GM03348 (cell line): Measurements from ENCODE around the gene TNFRSF19.

ENCODE experiments used
- DNase-seq: peaks from one replicate; pipeline ENCODE4 v3.0.0; 2012; ENCODE audit warnings: low spot score

Gene TNFRSF19

DNA sequence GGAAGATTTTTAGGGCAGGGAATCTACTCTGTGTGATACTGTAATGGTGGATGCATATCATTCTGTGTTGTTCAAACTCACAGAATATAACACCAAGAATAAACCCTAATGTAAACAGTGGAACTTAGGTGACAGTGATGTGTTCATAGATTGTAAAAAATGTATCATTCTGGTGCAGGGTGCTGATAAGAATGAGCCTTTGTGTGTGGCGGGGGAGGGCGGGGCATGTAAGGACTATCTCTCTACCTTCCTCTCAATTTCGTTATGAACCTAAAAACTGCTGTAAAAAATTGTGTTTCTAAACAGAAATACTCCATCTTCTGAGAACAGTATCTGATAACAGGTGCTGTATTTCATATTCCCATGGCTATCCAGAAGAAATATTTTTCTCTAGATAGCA is 35.6 kb downstream of the TNFRSF19 start:
- no peak for DNase-seq

DNA sequence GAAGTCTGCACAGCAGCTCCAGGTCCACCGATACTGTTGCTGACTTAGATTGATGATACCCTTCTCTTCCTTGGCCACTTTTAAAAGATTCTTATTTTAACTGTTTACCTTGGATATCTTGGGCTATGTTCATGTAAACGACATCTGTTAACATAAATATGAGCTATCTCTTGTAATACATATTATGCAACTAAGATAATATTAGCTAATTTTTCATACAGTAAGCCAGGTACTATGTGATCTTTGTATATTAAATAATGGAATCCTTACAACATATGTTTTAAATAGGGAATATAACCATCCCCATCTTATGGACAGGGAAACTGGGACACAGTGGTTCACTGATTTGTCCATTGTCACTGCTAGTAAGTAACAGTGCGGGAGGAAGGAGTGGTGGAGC is 37.9 kb downstream of the TNFRSF19 start:
- DNase-seq = no peak

DNA sequence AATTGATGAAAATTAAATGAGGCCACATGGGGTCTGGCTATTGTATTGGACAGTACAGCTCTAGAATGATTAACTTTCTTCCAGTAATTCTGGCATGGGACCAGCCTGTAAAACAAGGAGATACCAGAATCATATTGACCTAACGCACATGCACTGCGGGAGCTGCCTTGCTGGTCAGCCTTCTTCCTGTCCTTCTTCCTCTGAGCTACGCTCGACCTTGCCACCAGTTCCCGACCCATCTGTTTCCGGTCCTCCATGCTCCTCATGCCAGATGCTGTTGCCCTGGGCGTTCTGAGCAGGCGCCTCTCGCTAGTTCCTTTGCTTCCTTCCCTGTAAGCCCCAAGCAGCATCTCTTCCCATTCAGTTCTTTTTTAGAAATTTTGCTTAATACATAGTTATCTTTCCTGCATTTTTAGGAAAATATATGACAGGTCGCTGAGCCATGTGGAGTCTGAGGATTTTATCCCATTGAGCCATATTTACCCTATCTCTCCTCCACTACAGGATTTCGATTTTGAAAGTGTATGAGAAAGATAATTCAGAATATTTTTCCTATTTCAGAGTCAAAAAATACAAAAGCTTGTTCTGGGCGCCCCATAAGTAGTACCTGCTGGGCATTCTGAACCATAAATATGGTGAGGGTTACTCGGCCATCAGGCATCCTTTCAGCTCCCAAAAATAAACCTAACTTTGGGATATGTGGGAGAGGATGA is 38.6 kb downstream of the TNFRSF19 start:
- peak; percentile 70 for DNase-seq

DNA sequence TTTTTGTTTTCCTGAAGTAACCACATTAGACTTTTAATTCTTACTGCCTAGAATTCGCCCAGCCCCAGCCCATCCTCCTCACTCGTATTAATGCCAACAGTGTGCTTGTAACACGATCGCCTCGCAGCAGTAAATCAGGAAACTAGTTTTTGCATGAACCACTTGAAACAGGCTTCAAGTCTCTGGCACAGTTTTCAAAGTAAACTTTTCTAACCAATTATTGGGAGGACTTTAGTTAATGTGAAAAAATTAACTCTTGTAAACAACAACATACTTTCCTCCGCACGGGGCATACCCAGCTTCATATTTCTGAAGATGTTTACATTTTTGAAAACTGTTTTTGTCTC is 39.2 kb downstream of the TNFRSF19 start:
- DNase-seq = peak; percentile 65

DNA sequence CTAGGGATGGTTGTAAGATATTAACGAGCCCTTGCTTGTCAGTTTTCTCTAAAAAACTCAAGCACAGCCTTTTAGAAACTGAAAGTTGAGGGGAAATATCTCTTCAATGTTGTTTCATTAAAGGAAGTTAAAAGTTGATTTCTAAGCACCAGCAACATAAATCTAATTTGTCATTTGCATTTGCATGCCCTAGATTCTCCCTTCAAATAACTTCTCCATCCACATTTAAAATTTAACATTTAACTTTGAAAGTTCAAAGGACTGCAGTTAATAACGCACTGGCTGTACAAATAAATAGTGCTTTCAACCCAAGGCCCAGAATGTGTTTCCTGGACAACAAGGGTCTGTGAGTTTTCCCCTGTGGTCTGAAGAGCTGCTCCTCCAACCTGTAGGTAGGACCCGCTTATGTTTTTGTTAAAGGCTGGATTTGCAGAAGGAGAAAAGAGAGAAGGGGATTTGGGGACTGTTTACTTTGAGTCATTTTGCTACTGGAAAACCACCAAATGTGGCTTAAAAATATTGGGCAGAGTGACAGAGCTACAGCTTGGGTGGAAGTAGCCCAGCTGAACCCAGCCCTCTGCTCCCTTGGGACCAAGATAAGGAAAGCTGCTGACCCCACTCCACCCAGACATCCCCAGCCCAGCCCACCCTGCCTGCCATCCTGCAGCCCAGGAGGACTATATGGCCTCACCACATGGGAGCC is 39.8 kb downstream of the TNFRSF19 start:
- DNase-seq = peak; percentile 24

DNA sequence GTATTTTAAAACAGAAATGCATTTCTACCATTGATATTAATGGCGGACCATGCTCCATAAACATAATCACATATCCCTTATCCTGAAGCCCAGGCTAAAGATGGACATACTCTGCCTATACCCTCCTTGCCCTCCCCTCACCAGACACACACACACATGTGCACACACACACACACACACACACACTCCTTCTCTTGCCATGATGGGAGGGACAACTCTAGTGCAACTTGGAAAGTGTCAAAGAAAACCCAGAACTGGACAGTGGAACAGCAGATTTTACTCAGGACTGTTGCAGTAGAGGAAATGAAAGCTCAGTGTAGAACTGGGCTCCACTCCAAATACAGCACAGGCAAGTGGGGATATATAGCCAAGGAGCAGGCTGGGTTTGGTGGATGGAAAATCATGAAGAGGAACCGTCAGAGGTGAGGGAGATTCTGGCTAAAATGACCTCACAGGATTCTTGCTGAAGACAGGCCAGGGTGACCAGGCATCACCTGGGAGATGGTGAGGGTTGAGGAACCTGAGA is 40.8 kb downstream of the TNFRSF19 start:
- DNase-seq = peak; percentile 9

DNA sequence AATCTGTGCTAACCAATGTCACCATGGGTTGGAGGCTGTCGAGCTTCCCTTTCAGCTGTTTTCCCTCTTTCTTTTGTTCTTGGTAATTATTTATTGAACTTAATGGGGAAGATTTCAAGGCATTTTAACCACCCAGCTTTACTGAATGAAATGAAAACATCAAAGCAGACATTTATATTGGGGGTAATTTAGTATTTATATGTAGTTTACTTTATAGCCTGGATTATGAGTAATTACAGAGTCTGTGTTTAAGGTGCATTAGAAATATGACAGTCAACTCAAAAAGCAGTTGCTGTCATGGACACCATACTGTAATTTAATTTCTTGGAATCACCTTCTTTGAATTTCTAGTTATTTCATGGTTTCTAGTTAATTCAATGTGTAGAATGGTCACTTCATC is 42.0 kb downstream of the TNFRSF19 start:
- no peak for DNase-seq

DNA sequence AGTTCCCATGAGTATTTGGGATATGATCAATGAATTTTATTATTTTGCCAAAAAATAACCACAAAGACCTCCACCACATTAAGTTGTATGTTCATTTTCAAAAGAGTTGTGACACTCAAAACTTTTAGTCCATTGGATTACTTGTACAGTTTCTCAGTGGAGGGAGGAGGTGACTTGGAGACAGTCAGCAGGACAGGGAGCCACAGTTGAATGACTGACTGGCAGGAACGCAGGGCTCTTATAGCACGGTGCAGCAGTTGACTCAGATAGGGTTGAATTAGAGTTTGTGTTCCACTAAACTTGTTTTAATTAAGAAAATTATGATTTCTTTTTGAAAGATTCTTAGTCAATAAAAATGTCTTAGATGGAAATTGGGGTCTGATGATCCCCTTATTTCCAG is 42.5 kb downstream of the TNFRSF19 start:
- no peak for DNase-seq

DNA sequence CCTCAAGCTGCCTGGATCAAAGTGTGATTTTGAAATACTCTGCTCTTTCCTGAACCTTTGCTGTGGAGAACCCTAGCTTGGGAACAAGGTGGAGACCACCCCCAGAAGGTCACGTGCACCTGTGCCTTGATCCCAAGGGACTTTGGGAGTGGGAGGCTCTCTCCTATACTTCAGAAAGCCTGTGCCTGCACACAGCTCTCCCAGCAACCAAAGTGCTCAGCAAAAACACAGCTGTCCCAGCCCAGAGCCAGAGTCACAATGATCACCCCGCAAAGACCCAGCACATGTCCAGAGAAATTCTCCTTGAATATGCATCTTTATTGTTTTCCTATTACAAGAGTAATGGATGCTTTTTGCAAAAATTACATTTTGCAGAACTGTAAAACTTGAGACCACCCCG is 43.4 kb downstream of the TNFRSF19 start:
- no peak for DNase-seq

DNA sequence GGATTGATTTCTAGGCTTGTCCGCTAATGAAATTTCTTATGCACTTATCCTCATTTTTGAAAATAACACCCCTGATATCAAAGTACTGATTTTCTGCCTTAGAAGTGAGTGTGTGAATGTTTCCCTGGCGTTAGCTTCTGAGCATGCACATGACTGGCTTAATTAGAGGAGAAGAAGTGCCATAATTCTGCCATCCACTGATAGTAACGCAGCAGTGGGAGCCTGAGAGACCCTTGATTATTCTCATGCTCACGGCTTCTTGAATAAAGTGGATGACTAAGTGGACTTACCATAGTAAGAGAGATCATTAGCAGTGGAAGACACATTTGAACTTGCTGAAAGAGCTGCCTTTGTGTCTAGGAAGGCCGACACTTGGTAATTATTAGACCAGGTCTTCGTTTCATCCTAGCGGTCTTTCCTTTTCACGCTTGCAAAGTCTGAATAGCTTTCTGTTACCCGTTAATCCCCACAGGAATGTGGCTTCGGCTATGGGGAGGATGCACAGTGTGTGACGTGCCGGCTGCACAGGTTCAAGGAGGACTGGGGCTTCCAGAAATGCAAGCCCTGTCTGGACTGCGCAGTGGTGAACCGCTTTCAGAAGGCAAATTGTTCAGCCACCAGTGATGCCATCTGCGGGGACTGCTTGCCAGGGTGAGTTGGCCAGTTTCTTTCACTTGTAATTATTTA is 45.3 kb downstream of the TNFRSF19 start:
- DNase-seq = no peak

DNA sequence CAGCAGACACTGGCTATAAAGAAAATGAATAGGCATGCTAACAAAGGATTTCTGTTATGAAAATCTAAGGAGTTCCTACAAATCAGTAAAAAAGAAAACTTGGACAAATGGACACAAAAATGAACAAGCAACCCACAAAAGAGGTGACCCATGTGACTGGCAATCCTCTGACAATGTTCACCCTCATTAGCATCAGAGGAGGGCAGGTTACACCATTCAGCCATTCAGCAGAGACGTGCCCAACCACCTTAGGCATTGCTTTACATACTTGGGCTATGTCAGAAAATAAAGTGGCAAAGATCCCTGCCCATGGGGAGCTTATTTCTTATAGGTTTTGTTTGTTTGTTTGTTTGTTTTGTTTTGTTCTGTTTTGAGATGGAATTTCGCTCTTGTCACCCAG is 46.0 kb downstream of the TNFRSF19 start:
- no peak for DNase-seq

DNA sequence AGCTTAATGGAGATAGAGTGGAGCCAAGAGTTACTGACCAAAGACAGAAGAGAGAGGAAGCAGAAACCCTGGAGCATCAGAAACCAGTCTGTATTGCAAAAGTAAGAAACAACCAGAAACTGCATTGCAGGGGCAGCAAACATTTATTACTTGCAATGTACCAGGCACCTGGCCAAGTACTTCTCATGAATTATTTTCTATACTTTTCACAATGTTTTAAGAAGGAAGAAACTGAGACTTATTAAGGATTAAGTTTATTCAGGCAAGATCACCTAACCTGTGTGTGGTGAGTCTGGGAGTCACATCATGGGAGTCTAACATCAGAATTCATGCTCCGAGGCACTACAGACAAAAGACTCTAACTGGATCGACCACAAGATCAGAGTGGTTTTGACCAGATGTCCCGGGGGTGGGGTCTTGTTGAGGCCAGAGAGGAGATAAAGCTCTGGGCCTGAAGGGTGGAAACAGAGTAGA is 47.4 kb downstream of the TNFRSF19 start:
- no peak for DNase-seq

DNA sequence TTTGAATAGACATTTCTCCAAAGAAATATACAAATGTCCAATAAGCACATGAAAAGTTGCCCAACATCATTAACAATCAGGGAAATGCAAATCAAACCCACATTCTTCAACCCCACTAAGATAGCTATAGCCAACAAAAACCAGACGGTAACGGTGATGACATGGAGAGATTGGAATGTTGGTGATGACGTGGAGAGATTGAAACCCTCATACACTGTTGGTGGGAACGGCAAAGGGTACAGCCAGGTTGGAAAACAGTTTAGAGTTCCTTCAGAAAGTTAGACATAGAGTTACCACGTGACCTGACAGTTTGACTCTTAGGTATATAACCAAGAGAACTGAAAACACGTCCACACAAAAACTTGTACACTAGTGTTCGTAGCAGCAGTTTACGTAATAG is 48.1 kb downstream of the TNFRSF19 start:
- peak; percentile 70 for DNase-seq

DNA sequence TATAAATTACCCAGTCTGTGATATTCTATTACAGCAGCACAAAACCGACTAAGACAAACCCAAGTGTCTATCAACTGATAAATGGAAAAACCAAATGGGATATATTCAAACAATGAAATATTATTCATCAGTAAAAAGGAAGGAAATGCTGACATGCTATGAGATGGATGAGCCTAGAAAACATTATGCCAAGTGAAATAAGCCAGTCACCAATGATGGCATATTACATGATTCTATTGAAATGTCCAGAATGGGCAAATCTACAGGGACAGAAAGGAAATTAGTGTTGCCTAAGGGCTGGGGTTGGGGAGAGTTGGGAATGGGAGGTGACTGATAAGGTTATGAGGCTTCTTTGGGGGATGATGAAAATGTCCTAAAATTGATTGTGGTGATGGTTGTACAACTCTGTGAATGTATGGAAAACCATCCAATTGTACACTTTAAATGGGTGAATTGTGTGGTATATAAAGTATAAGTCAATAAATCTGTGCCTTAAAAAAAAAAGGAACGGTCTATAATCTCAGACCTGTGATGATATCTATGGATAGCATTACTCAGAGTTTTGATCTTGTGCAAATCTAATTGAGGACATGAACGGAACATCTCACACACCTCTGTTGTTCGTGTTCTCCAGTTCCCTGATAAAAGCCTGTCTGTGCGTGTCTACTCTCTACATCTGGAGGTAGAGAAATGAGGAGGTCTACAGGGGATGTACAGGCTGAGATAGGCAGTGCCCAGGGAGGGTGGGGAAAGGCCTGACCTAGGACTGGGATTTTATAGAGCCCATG is 49.0 kb downstream of the TNFRSF19 start:
- no peak for DNase-seq

DNA sequence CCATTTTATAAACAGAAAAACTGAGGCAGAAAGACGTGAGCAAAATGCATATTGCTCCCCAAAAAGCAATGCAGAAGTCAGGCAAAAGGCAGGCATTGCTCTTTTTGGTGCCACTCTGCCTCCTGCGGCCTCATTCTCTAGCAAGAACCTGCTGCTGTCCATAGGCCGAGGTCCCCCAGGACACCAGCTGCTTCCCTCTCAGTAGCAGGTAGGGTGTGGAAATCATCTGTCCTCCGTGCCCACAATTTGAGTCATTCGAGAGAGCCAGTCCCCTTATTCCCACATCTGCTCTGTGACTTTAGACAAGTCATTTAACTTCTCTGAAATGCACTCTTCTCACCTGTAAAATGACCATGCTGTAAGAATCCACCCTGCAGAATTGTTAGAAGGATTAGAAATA is 50.0 kb downstream of the TNFRSF19 start:
- no peak for DNase-seq

DNA sequence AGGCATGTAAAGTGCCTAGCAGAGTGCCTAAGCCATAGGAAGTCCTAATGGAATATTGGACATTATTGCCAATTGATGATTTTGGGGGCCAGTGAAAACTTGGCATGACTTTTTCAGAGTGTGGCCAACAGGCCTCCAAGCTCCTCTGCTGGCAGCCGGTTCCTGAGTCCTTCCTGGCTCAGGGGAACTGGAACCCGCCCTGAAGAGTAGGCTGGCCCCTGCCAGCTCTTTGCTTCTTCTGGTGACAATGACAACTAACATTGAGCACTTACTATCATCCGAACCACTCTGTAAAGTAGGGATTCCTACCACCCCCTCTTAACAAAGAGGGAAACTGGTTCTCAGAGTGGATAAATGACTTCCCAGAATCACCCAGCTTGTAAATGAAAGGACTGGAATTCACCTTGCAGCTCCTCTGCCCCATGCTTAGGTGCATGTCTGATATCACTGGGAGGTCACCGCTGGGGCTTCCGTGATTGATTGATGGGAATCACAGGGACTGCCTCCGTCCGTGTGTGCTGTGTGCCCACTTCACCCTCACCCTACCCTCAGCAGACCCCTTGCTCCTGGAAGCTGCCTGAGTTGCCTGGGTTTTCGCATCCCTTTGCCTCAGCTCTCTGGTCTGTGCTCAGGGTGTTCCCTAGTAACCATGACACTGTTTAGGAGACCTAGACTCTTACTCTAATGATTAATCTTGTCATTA is 50.6 kb downstream of the TNFRSF19 start:
- DNase-seq = no peak

DNA sequence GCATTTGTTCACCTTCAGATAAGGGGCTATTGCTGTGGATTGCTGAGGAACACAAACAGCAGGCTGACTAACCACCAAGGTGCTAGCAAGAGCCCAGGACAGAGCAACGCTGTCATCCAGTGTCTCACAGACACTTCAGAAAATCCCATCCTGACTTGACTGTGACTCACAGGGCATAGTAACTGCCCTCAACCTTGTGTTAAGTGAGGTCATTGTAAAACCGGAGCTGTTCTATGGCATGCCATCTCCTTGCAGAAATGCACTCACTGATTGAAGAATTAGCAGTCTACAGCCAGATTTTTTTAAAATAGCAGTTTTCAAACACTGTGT is 51.1 kb downstream of the TNFRSF19 start:
- peak; percentile 72 for DNase-seq

DNA sequence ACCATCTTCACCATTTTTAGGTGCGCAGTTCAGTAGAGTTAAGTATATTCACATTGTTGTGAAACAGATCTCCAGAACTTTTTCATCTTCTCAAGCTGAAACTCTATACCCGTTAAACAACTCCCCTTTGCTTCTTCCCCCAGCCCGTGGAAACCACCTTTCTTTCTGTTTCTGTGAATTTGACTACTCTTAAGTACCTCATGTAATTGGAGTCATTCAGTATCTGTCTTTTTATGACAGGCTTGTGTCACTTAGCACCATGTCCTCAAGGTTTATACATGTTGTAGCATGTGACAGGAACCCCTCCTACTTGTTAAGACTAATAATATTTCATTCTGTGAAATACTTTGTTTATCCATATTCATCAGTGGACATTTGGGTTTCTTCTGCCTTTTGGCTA is 52.8 kb downstream of the TNFRSF19 start:
- no peak for DNase-seq

DNA sequence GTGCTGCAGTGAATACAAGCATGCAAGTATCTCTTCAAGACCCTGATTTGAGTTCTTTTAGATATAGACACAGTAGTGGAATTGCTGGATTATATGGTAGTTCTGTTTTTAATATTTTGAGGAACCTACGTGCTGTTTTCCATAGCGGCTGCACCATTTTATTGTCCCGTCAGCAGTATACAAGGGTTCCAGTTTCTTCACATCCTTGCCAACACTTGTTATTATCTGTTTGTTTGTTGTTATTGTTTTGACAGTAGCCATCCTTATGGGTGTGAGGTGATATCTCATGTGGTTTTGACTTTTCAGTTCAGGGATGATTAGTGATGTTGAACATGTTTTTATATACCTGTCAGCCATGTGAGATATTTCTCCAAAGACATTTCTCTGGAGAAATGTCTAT is 53.2 kb downstream of the TNFRSF19 start:
- DNase-seq = no peak

DNA sequence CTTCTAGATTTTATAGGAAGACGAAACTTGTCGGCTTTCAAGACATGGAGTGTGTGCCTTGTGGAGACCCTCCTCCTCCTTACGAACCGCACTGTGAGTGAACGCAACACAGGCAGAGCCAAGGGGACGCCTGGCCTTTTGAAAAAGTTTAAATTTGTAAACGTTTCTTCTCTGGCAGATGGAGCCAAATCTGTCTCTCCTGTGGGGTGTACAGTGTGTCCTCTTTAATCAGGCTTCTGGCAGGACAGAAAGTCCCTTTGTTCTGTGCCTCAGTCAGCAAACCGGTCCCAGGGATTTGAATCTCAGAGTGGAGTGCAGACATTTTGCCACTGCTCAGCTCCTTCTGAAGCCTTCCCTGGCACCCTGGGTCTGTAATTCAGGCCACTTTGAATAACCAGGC is 56.5 kb downstream of the TNFRSF19 start:
- no peak for DNase-seq

DNA sequence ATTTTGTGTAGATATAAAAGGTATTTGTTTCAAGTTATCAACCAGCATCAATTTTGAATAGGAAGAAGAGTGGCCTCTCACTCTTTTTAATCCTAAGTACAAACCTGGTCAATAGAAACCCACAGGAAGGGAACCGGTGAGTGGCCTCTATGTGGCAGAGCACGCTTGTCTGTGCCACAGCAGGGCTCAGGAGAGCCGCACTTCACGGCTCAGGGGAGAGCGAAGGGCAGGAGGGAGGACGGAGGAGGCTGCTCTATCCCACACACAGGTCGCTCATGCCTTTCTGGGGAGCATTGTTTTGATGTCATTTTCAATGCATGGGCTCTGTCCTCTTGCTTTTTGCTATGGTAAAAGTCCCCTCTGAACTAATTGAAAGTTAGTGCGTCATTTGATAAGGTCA is 57.2 kb downstream of the TNFRSF19 start:
- DNase-seq = no peak

DNA sequence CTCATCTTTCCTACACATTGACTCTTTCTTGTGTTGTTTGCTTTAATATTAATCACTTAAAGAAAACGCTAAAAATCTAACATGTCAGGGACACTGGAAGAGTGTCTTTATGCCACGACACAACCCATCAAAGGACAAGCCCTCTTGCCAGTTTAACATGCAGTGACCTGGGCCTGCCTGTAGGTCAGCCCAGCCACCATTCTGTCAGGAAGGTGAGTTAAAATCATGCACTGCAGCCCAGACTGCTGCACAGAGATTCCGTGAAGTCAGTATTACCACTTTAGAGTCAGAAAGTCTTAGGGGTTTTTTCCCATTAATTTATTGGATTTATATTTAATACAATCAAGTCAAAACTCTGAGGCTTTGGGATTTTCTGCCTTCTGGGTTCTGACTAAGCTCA is 58.0 kb downstream of the TNFRSF19 start:
- no peak for DNase-seq
